ENCODE results near the gene FOXC1.
A peak's percentile ranks its signal among the peaks of the same experiment; 100 is the strongest.

Gene FOXC1

GRCh38 chr6:1600063-1600763 lies 9.5 kb upstream of the FOXC1 start:
- Histone ChIP-seq H3K36me3 (ENCODE audit: insufficient read depth, low read length) (no peaks in the 10 kb centered on the region), H3K4me1 (ENCODE audit: control insufficient read depth, insufficient read depth, low read length, unreplicated experiment) (peaks cover 14% of the 10 kb centered on the region), H2AFZ (ENCODE audit: low read length, unreplicated experiment) (no peak overlapping the region), H3K4me3 (ENCODE audit: low read depth, low read length) (no peak overlapping the region), H3K79me2 (ENCODE audit: control insufficient read depth, insufficient read depth, low read length, unreplicated experiment) (no peaks in the 10 kb centered on the region), H3K27ac (ENCODE audit: low read depth, low read length) (no peak overlapping the region), H3K27me3 (ENCODE audit: insufficient read depth, low read length) (peaks cover 17% of the 10 kb centered on the region)

- no peak overlapping the region for H3K27ac ChIP-seq (ENCODE audit: low read depth, low read length)
- H3K79me2 ChIP-seq (ENCODE audit: control insufficient read depth, insufficient read depth, low read length, unreplicated experiment) = no peaks in the 10 kb centered on the region
- H3K4me3 ChIP-seq (ENCODE audit: low read depth, low read length) = no peak overlapping the region
- H2AFZ ChIP-seq (ENCODE audit: low read length, unreplicated experiment) = no peak overlapping the region
- peaks cover 14% of the 10 kb centered on the region for H3K4me1 ChIP-seq (ENCODE audit: control insufficient read depth, insufficient read depth, low read length, unreplicated experiment)
- H3K27me3 ChIP-seq (ENCODE audit: insufficient read depth, low read length) = peaks cover 17% of the 10 kb centered on the region
- no peaks in the 10 kb centered on the region for H3K36me3 ChIP-seq (ENCODE audit: insufficient read depth, low read length)
Observed at GRCh38 chr6:1600764-1601157, 9.0 kb upstream of the FOXC1 start.

- Histone ChIP-seq H3K79me2 (ENCODE audit: control insufficient read depth, insufficient read depth, low read length, unreplicated experiment) (no peaks in the 10 kb centered on the region), H3K4me3 (ENCODE audit: low read depth, low read length) (no peak overlapping the region), H3K36me3 (ENCODE audit: insufficient read depth, low read length) (no peaks in the 10 kb centered on the region), H3K27ac (ENCODE audit: low read depth, low read length) (no peak overlapping the region), H3K27me3 (ENCODE audit: insufficient read depth, low read length) (peaks cover 23% of the 10 kb centered on the region), H2AFZ (ENCODE audit: low read length, unreplicated experiment) (no peak overlapping the region), H3K4me1 (ENCODE audit: control insufficient read depth, insufficient read depth, low read length, unreplicated experiment) (peaks cover 13% of the 10 kb centered on the region)
Observed at GRCh38 chr6:1601158-1602048, 8.3 kb upstream of the FOXC1 start.

- no peaks in the 10 kb centered on the region for H3K79me2 ChIP-seq (ENCODE audit: control insufficient read depth, insufficient read depth, low read length, unreplicated experiment)
- H3K27me3 ChIP-seq (ENCODE audit: insufficient read depth, low read length) = peaks cover 31% of the 10 kb centered on the region
- no peaks in the 10 kb centered on the region for H3K36me3 ChIP-seq (ENCODE audit: insufficient read depth, low read length)
- H2AFZ ChIP-seq (ENCODE audit: low read length, unreplicated experiment) = no peak overlapping the region
- H3K27ac ChIP-seq (ENCODE audit: low read depth, low read length) = no peak overlapping the region
- H3K4me3 ChIP-seq (ENCODE audit: low read depth, low read length) = no peak overlapping the region
- H3K4me1 ChIP-seq (ENCODE audit: control insufficient read depth, insufficient read depth, low read length, unreplicated experiment) = peaks cover 8% of the 10 kb centered on the region
Observed at GRCh38 chr6:1602049-1602713, 7.5 kb upstream of the FOXC1 start.

- Histone ChIP-seq H3K27ac (ENCODE audit: low read depth, low read length) (no peak overlapping the region), H2AFZ (ENCODE audit: low read length, unreplicated experiment) (no peak overlapping the region), H3K79me2 (ENCODE audit: control insufficient read depth, insufficient read depth, low read length, unreplicated experiment) (no peaks in the 10 kb centered on the region), H3K4me1 (ENCODE audit: control insufficient read depth, insufficient read depth, low read length, unreplicated experiment) (peaks cover 3% of the 10 kb centered on the region), H3K27me3 (ENCODE audit: insufficient read depth, low read length) (peaks cover 46% of the 10 kb centered on the region), H3K36me3 (ENCODE audit: insufficient read depth, low read length) (no peaks in the 10 kb centered on the region), H3K4me3 (ENCODE audit: low read depth, low read length) (0 out of 2 replicates have a peak overlapping the region, but pooled peaks have one; percentile 73)
Observed at GRCh38 chr6:1603708-1604107, 6.0 kb upstream of the FOXC1 start.

GRCh38 chr6:1604158-1605003 lies 5.3 kb upstream of the FOXC1 start:
- H2AFZ ChIP-seq (ENCODE audit: low read length, unreplicated experiment) = peak overlapping the region; percentile 82
- peak overlapping the region; percentile 73 for H3K4me3 ChIP-seq (ENCODE audit: low read depth, low read length)
- peaks cover 48% of the 10 kb centered on the region for H3K27me3 ChIP-seq (ENCODE audit: insufficient read depth, low read length)
- H3K27ac ChIP-seq (ENCODE audit: low read depth, low read length) = no peak overlapping the region
- H3K36me3 ChIP-seq (ENCODE audit: insufficient read depth, low read length) = no peaks in the 10 kb centered on the region
- H3K79me2 ChIP-seq (ENCODE audit: control insufficient read depth, insufficient read depth, low read length, unreplicated experiment) = no peaks in the 10 kb centered on the region
- H3K4me1 ChIP-seq (ENCODE audit: control insufficient read depth, insufficient read depth, low read length, unreplicated experiment) = peaks cover 3% of the 10 kb centered on the region

- Histone ChIP-seq H3K79me2 (ENCODE audit: control insufficient read depth, insufficient read depth, low read length, unreplicated experiment) (no peaks in the 10 kb centered on the region), H3K27me3 (ENCODE audit: insufficient read depth, low read length) (peaks cover 48% of the 10 kb centered on the region), H3K4me3 (ENCODE audit: low read depth, low read length) (peak overlapping the region; percentile 73), H3K36me3 (ENCODE audit: insufficient read depth, low read length) (no peaks in the 10 kb centered on the region), H3K4me1 (ENCODE audit: control insufficient read depth, insufficient read depth, low read length, unreplicated experiment) (peaks cover 3% of the 10 kb centered on the region), H3K27ac (ENCODE audit: low read depth, low read length) (no peak overlapping the region), H2AFZ (ENCODE audit: low read length, unreplicated experiment) (peak overlapping the region; percentile 82)
Observed at GRCh38 chr6:1605004-1605892, 4.5 kb upstream of the FOXC1 start.

GRCh38 chr6:1605893-1606779 lies 3.6 kb upstream of the FOXC1 start:
- peaks cover 48% of the 10 kb centered on the region for H3K27me3 ChIP-seq (ENCODE audit: insufficient read depth, low read length)
- peaks cover 3% of the 10 kb centered on the region for H3K4me1 ChIP-seq (ENCODE audit: control insufficient read depth, insufficient read depth, low read length, unreplicated experiment)
- no peaks in the 10 kb centered on the region for H3K79me2 ChIP-seq (ENCODE audit: control insufficient read depth, insufficient read depth, low read length, unreplicated experiment)
- no peak overlapping the region for H2AFZ ChIP-seq (ENCODE audit: low read length, unreplicated experiment)
- H3K4me3 ChIP-seq (ENCODE audit: low read depth, low read length) = no peak overlapping the region
- H3K36me3 ChIP-seq (ENCODE audit: insufficient read depth, low read length) = no peaks in the 10 kb centered on the region
- no peak overlapping the region for H3K27ac ChIP-seq (ENCODE audit: low read depth, low read length)
